Endothelial cell (in vitro differentiated cells): Measurements from ENCODE around the gene C9orf78. TPM values are rescaled to one million over a fixed set of nuclear protein-coding genes. Genes with fewer than 3 reads are reported as not detected.
"Not testable (repeated sequence)": the region's sequence is repeated elsewhere in the genome, so short reads cannot be mapped to it uniquely, and the experiment has no call there.

Source experiments
- DNase-seq: peaks from one replicate; pipeline ENCODE4 v3.0.0; 2021; ENCODE audit warnings: low spot score
- H3K27ac Mint-ChIP-seq: one replicate; pipeline ENCODE4 v1.8.0; 2021; ENCODE audit warnings: mixed read lengths, inconsistent platforms; ENCODE audit not compliant: unreplicated experiment
- H3K27me3 Mint-ChIP-seq: one replicate; pipeline ENCODE4 v1.8.0; 2021; ENCODE audit warnings: mild to moderate bottlenecking, moderate library complexity, mixed read lengths, inconsistent platforms; ENCODE audit not compliant: unreplicated experiment
- H3K36me3 Mint-ChIP-seq: one replicate; pipeline ENCODE4 v1.8.0; 2021; ENCODE audit warnings: mild to moderate bottlenecking, low read depth, mixed read lengths, inconsistent platforms; ENCODE audit not compliant: unreplicated experiment
- H3K4me1 Mint-ChIP-seq: one replicate; pipeline ENCODE4 v1.8.0; 2021; ENCODE audit warnings: mild to moderate bottlenecking, mixed read lengths, inconsistent platforms; ENCODE audit not compliant: unreplicated experiment
- H3K4me3 Mint-ChIP-seq: one replicate; pipeline ENCODE4 v1.8.0; 2021; ENCODE audit warnings: mild to moderate bottlenecking, mixed read lengths, inconsistent platforms; ENCODE audit not compliant: unreplicated experiment
- H3K9me3 Mint-ChIP-seq: one replicate; pipeline ENCODE4 v1.8.0; 2021; ENCODE audit warnings: mixed read lengths, inconsistent platforms; ENCODE audit not compliant: unreplicated experiment
- CTCF ChIP-seq: fragments of 200-600 bp; sonication (generic); IDR thresholded peaks from one replicate; pipeline ENCODE4 v1.5.0; 2021; ENCODE audit warnings: antibody characterized with exemption; ENCODE audit not compliant: unreplicated experiment
- total RNA-seq: library from RNA; stranded (reverse); fragmentation: NEBNext Ultra II Directional; extraction: Animal tissue kit (Norgen Biotek cat#: 25700); gene quantifications from one replicate; pipeline ENCODE4 v1.2.1, GENCODE V29; 2021; ENCODE audit not compliant: unreplicated experiment

Gene C9orf78
- total RNA-seq, 1 donor from 2014 or later = 29.1 TPM

GRCh38 chr9:129806061-129806460, 29.0 kb downstream of the C9orf78 start:
- Mint-ChIP-seq H3K4me3 (peak overlapping the region; percentile 75), H3K27ac (peak overlapping the region; percentile 46), H3K4me1 (peaks cover 14% of the 10 kb centered on the region), H3K27me3 (peaks cover 6% of the 10 kb centered on the region), H3K36me3 (peaks cover 33% of the 10 kb centered on the region), H3K9me3 (no peaks in the 10 kb centered on the region)
- no peak for DNase-seq
- TF ChIP-seq CTCF = no peak

GRCh38 chr9:129803676-129804060, 31.4 kb downstream of the C9orf78 start:
- H3K4me3 Mint-ChIP-seq = peak overlapping the region; percentile 87
- H3K36me3 Mint-ChIP-seq = peaks cover 22% of the 10 kb centered on the region
- no peaks in the 10 kb centered on the region for H3K9me3 Mint-ChIP-seq
- H3K27me3 Mint-ChIP-seq = peaks cover 6% of the 10 kb centered on the region
- no peak for DNase-seq
- peak overlapping the region; percentile 10 for H3K27ac Mint-ChIP-seq
- no peak for TF ChIP-seq CTCF
- H3K4me1 Mint-ChIP-seq = peaks cover 14% of the 10 kb centered on the region

GRCh38 chr9:129802833-129803675, 32.0 kb downstream of the C9orf78 start, which contains the start of gene TOR1B:
TSS of gene TOR1B (plus strand) at chr9:129803184. CDS start at chr9:129803213, 29 bp downstream.
- no peak for TF ChIP-seq CTCF
- DNase-seq = peak; percentile 93
- H3K27ac Mint-ChIP-seq = peak within 1 kb of the TSS; percentile 10
- peaks cover 22% of the 10 kb centered on the region for H3K36me3 Mint-ChIP-seq
- peaks cover 6% of the 10 kb centered on the region for H3K27me3 Mint-ChIP-seq
- H3K9me3 Mint-ChIP-seq = no peaks in the 10 kb centered on the region
- H3K4me1 Mint-ChIP-seq = peaks cover 14% of the 10 kb centered on the region
- H3K4me3 Mint-ChIP-seq = peak within 1 kb of the TSS; percentile 89

GRCh38 chr9:129801504-129801903, 33.6 kb downstream of the C9orf78 start:
- peaks cover 17% of the 10 kb centered on the region for H3K36me3 Mint-ChIP-seq
- DNase-seq = no peak
- TF ChIP-seq CTCF = no peak
- peak overlapping the region; percentile 40 for H3K27ac Mint-ChIP-seq
- H3K4me1 Mint-ChIP-seq = peaks cover 14% of the 10 kb centered on the region
- no peaks in the 10 kb centered on the region for H3K9me3 Mint-ChIP-seq
- H3K27me3 Mint-ChIP-seq = peaks cover 6% of the 10 kb centered on the region
- H3K4me3 Mint-ChIP-seq = peak overlapping the region; percentile 53

- no peak for DNase-seq
- Mint-ChIP-seq H3K36me3 (peaks cover 3% of the 10 kb centered on the region), H3K9me3 (no peaks in the 10 kb centered on the region), H3K4me1 (peaks cover 3% of the 10 kb centered on the region), H3K27me3 (peaks cover 2% of the 10 kb centered on the region), H3K4me3 (no peak overlapping the region), H3K27ac (no peak overlapping the region)
- no peak for TF ChIP-seq CTCF
Measured at GRCh38 chr9:129798973-129799372, 36.1 kb downstream of the C9orf78 start.

- H3K36me3 Mint-ChIP-seq, DNase-seq, H3K9me3 Mint-ChIP-seq, H3K4me1 Mint-ChIP-seq, H3K27ac Mint-ChIP-seq, H3K4me3 Mint-ChIP-seq, H3K27me3 Mint-ChIP-seq: not testable (repeated sequence)
Measured at GRCh38 chr9:129796029-129796428, 39.0 kb downstream of the C9orf78 start.
